Tibial nerve (tissue), 4 donors: ENCODE measurements around the gene HES6. TPM values are rescaled to one million over a fixed set of nuclear protein-coding genes. Genes with fewer than 3 reads are reported as not detected.

ENCODE experiments used
- DNase-seq, 2 donors: peaks; one replicate each; pipeline ENCODE4 v3.0.0-alpha.2; 2019; ENCODE audit warnings: low spot score in 2 of 2
- H3K27ac ChIP-seq, 4 donors: fragments of 200-600 bp; sonication (generic) in 3 of 4; one replicate each; pipeline ENCODE4 v1.5.1; 2017 to 2019; ENCODE audit warnings: mild to moderate bottlenecking in 1 of 4
- H3K27me3 ChIP-seq, 2 donors: fragments of 200-600 bp; sonication (generic) in 1 of 2; one replicate each; pipeline versions ENCODE4 v1.5.1 to v1.6.0; 2017 to 2019
- H3K36me3 ChIP-seq, 3 donors: fragments of 200-600 bp; sonication (generic); one replicate each; pipeline ENCODE4 v1.5.1; 2018 to 2019
- H3K4me1 ChIP-seq, 4 donors: fragments of 200-600 bp; sonication (generic) in 3 of 4; one replicate each; pipeline ENCODE4 v1.5.1; 2017 to 2019
- H3K4me3 ChIP-seq, 4 donors: fragments of 200-600 bp; sonication (generic) in 3 of 4; one replicate each; pipeline ENCODE4 v1.5.1; 2017 to 2019; ENCODE audit warnings: mild to moderate bottlenecking in 1 of 4, moderate library complexity in 1 of 4
- H3K9me3 ChIP-seq, 4 donors: fragments of 200-600 bp; sonication (generic) in 3 of 4; one replicate each; pipeline ENCODE4 v1.5.1; 2017 to 2019
- CTCF ChIP-seq, 5 experiments: fragments of 200-600 bp in 3 of 5; fragments of 450-650 bp in 2 of 5; sonication (generic) in 3 of 5; IDR thresholded peaks; one replicate each; pipeline ENCODE4 v1.5.1; 2016 to 2019; ENCODE audit warnings: antibody characterized with exemption in 5 of 5, mild to moderate bottlenecking in 3 of 5, moderate library complexity in 2 of 5
- EP300 ChIP-seq, 2 donors: sonication (generic); formaldehyde crosslinking; IDR thresholded peaks; one replicate each; pipeline ENCODE4 v1.6.1; 2017; ENCODE audit warnings: antibody characterized with exemption in 2 of 2, mild to moderate bottlenecking in 1 of 2
- POLR2A ChIP-seq, 2 donors: fragments of 450-650 bp; IDR thresholded peaks; one replicate each; pipeline ENCODE4 v1.6.1; 2017; ENCODE audit warnings: antibody characterized with exemption in 2 of 2, mild to moderate bottlenecking in 2 of 2, moderate library complexity in 2 of 2
- WGBS, 2 donors: methylation state at CpG; one replicate each; pipeline ENCODE4 v1.1.5; 2018; 5-methylcytosine and 5-hydroxymethylcytosine counted together
- total RNA-seq, 4 donors: library from RNA; depleted of rRNA; stranded (reverse); fragments of >200 nt; gene quantifications; one replicate each; pipeline ENCODE4 v1.1.0, GENCODE V29; 2016

Gene HES6
- total RNA-seq, 4 donors from 2014 or later, result 4.4 to 18.6 (median 12.4) TPM

- Histone ChIP-seq H3K9me3 (no peaks in the 10 kb centered on the region), H3K4me1 (no peaks in the 10 kb centered on the region), H3K27me3 (no peaks in the 10 kb centered on the region), H3K27ac (no peak overlapping the region), H3K4me3 (no peak overlapping the region), H3K36me3 (peaks cover 9 to 100% (median 10%) of the 10 kb centered on the region in 3 donors)
- WGBS, 2 donors, result 93 to 94% methylated on average over 8 to 12 of the region's 12 CpGs
- DNase-seq, result no peak
- TF ChIP-seq CTCF (IDR thresholded peaks at IDR 0.05) (no peak), EP300 (IDR thresholded peaks at IDR 0.05) (no peak)
Observed at GRCh38 chr2:238251331-238251730, 11.5 kb upstream of the HES6 start.

GRCh38 chr2:238250896-238251295, 11.1 kb upstream of the HES6 start:
- H3K27ac ChIP-seq, result no peak overlapping the region
- TF ChIP-seq CTCF (IDR thresholded peaks at IDR 0.05), result no peak
- TF ChIP-seq POLR2A (IDR thresholded peaks at IDR 0.05), result no peak
- H3K4me3 ChIP-seq, result no peak overlapping the region
- 87 to 96% methylated on average over 7 of the region's 7 CpGs for WGBS, 2 donors
- no peak for DNase-seq
- no peaks in the 10 kb centered on the region for H3K9me3 ChIP-seq
- peaks cover 8 to 100% (median 9%) of the 10 kb centered on the region in 3 donors for H3K36me3 ChIP-seq
- H3K27me3 ChIP-seq, result no peaks in the 10 kb centered on the region
- no peaks in the 10 kb centered on the region for H3K4me1 ChIP-seq

DNA sequence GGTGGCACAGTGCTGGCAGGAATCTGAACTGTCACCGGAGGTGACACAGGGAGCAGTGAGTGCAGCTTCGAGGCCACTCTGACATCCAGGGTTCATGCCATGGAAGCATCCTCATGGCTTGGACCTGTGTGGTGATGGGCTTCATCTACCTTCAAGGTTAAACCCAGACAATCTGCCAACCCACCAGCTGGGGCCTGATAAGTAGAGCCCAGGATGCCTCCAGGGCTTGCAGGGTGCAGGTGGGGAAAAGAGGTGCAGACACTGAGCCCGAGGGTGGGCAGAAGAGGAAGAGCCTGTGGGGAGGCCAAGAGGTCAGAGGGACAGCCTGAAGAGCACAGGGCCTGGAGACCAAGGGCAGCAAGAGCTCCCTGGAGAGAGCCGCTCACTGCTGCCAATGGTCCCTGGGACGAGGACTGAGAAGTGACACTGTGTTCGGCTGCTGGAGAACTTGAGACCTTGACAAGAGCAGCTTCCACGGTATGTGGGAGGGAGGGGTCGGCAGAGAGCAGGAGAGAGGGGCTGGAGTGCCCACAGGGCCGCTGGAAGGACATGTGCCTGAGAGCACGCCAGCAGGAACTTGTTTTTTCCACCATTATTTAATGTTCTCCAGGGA, 8.1 kb upstream of the HES6 start:
- H3K4me3 ChIP-seq, result no peak overlapping the region
- H3K27me3 ChIP-seq, result no peaks in the 10 kb centered on the region
- H3K9me3 ChIP-seq, result no peaks in the 10 kb centered on the region
- no peak overlapping the region for H3K27ac ChIP-seq
- WGBS, 2 donors, result 54 to 63% methylated on average over 10 of the region's 10 CpGs
- DNase-seq, result no peak
- H3K4me1 ChIP-seq, result peaks cover 0 to 9% (median 7%) of the 10 kb centered on the region in 4 donors
- TF ChIP-seq CTCF (IDR thresholded peaks at IDR 0.05) (no peak), EP300 (IDR thresholded peaks at IDR 0.05) (no peak), POLR2A (IDR thresholded peaks at IDR 0.05) (no peak)
- peaks cover 3 to 87% (median 6%) of the 10 kb centered on the region in 3 donors for H3K36me3 ChIP-seq

GRCh38 chr2:238247002-238247822, 7.4 kb upstream of the HES6 start:
- no peak overlapping the region for H3K27ac ChIP-seq
- H3K27me3 ChIP-seq, result no peaks in the 10 kb centered on the region
- no peaks in the 10 kb centered on the region for H3K9me3 ChIP-seq
- DNase-seq, result no peak
- no peak for TF ChIP-seq EP300 (IDR thresholded peaks at IDR 0.05)
- H3K4me1 ChIP-seq, result peaks cover 0 to 15% (median 14%) of the 10 kb centered on the region in 4 donors
- H3K36me3 ChIP-seq, result peaks cover 0 to 80% (median 4%) of the 10 kb centered on the region in 3 donors
- WGBS, 2 donors, result 83 to 87% methylated on average over 13 of the region's 13 CpGs
- H3K4me3 ChIP-seq, result no peak overlapping the region

GRCh38 chr2:238244151-238244550, 4.3 kb upstream of the HES6 start:
- WGBS, 2 donors, result 79% methylated on average over 5 of the region's 5 CpGs
- Histone ChIP-seq H3K36me3 (peaks cover 0 to 49% (median 4%) of the 10 kb centered on the region in 3 donors), H3K27ac (peak overlapping the region in 1 of 4 donors; percentile 77), H3K4me1 (peaks cover 0 to 37% (median 20%) of the 10 kb centered on the region in 4 donors), H3K4me3 (no peak overlapping the region), H3K27me3 (peaks cover 0 to 5% of the 10 kb centered on the region in 2 donors), H3K9me3 (no peaks in the 10 kb centered on the region)
- no peak for TF ChIP-seq EP300 (IDR thresholded peaks at IDR 0.05)
- no peak for TF ChIP-seq POLR2A (IDR thresholded peaks at IDR 0.05)
- no peak for TF ChIP-seq CTCF (IDR thresholded peaks at IDR 0.05)
- DNase-seq, result no peak
